Left renal cortex interstitium (tissue), 4 donors: Measurements from ENCODE around the gene INPP5A. TPM values are rescaled to one million over a fixed set of nuclear protein-coding genes. Genes with fewer than 3 reads are reported as not detected.
A peak's percentile ranks its signal among the peaks of the same experiment; 100 is the strongest.

ENCODE experiments used
- DNase-seq, 4 donors: peaks; one replicate each; pipeline ENCODE4 v3.0.0-alpha.2; 2013; ENCODE audit warnings: low read depth in 4 of 4, low spot score in 2 of 4, missing footprints in 1 of 4
- polyA plus RNA-seq, 4 donors: library from polyadenylated mRNA; unstranded; fragments of 120-200 nt; gene quantifications; one replicate each; pipeline ENCODE4 v1.2.1, GENCODE V29; 2013; ENCODE audit not compliant: insufficient read length in 4 of 4

Gene INPP5A
- polyA plus RNA-seq, 4 donors: 27.8 to 39.8 (median 34.4) TPM

- no peak for DNase-seq
Observed at GRCh38 chr10:132532749-132533560, 4.6 kb upstream of the INPP5A start.

GRCh38 chr10:132533571-132534260 is 3.9 kb upstream of the INPP5A start:
- DNase-seq: no peak

GRCh38 chr10:132534391-132535064 is 3.1 kb upstream of the INPP5A start:
- DNase-seq: no peak

GRCh38 chr10:132535065-132535651 is 2.4 kb upstream of the INPP5A start:
- no peak for DNase-seq

- no peak for DNase-seq
Observed at GRCh38 chr10:132536241-132536876, 1.2 kb upstream of the INPP5A start.

- DNase-seq: peak; percentile 92 to 100 (median 98)
Observed at GRCh38 chr10:132536877-132537683, 507 bp upstream of the INPP5A start.

GRCh38 chr10:132538031-132538789 is 623 bp downstream of the INPP5A start:
- DNase-seq: no peak

- DNase-seq: no peak
Observed at GRCh38 chr10:132538790-132539421, 1.3 kb downstream of the INPP5A start.

- DNase-seq: no peak
Observed at GRCh38 chr10:132539431-132539839, 1.8 kb downstream of the INPP5A start.

- DNase-seq: no peak
Observed at GRCh38 chr10:132539894-132540293, 2.3 kb downstream of the INPP5A start.

- no peak for DNase-seq
Observed at GRCh38 chr10:132540456-132540855, 2.9 kb downstream of the INPP5A start.

- no peak for DNase-seq
Observed at GRCh38 chr10:132541129-132541528, 3.5 kb downstream of the INPP5A start.

- DNase-seq: no peak
Observed at GRCh38 chr10:132541601-132542011, 4.0 kb downstream of the INPP5A start.

GRCh38 chr10:132542086-132542775 is 4.6 kb downstream of the INPP5A start:
- DNase-seq: no peak

GRCh38 chr10:132542819-132543218 is 5.2 kb downstream of the INPP5A start:
- no peak for DNase-seq

GRCh38 chr10:132543916-132544743 is 6.5 kb downstream of the INPP5A start:
- DNase-seq: no peak
